Endometrial microvascular endothelial cells (primary cell): Measurements from ENCODE around the gene LIG1. TPM values are rescaled to one million over a fixed set of nuclear protein-coding genes. Genes with fewer than 3 reads are reported as not detected.

Source experiments
- in situ Hi-C: cut with HindIII; loops from 2 replicates; pipeline ENCODE4 v1.10.0; 2017; ENCODE audit warnings: low sequenced_read_pairs, low pct_unique_long_range_greater_than_20kb; ENCODE audit errors: inconsistent ontology term
- total RNA-seq: library from RNA; depleted of rRNA; stranded (reverse); fragments of >200 nt; gene quantifications from one replicate; pipeline ENCODE4 v1.2.3, GENCODE V29; 2015; ENCODE audit errors: inconsistent ontology term

LIG1 gene
- total RNA-seq, result 46.6 TPM

DNA sequence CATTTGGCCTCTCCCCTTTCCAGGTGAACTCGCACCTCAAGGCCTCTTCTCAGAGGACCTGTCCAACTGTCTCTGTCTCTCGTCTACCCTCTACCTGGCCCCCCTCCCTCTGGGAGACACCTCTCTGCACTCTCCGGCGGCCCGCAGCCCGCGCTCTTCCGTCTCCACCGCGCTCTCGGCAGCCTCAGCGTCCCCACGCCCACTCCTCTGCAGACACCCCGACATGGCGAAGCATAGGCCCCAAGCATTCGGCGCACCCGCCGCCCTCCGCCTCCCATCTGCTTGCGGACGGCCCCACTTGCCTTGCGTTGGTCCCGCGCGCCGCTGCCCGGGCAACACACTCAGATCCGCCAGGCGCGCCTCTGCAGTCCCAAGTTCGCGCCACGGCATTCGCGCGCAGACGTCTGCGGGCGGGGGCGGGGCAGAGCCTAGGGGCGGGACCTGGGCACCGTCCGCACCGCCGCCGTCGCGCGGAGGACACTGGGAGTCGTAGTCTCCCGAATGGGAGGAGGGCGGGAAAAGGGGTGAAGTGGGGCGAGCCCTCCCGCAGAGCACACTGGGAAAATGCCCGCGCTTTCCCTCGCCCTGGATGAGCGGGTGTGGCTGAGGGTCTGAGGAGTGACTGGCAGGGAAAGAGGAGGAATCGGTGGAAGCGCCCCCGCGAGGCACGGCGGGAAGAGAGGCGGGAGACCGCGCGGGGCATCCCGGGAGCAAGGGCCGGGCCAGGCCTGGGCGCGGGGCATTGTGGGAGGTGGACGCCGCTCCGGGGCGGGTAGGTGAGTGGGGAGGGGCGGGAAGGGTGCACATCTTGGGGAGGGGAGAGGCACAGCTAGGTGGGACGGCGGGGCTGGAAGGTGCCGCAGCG lies at the start of gene LIG1, which contains the start of gene ZSWIM9:
LIG1 (minus strand) TSS at position 406 of the 865 bp plus-strand sequence. CDS start 4,778 bp downstream, outside the sequence.
ZSWIM9 (plus strand) TSS at position 742 of the 865 bp plus-strand sequence. CDS start 1,123 bp downstream, outside the sequence.
- in situ Hi-C loops, result no loop called here

DNA sequence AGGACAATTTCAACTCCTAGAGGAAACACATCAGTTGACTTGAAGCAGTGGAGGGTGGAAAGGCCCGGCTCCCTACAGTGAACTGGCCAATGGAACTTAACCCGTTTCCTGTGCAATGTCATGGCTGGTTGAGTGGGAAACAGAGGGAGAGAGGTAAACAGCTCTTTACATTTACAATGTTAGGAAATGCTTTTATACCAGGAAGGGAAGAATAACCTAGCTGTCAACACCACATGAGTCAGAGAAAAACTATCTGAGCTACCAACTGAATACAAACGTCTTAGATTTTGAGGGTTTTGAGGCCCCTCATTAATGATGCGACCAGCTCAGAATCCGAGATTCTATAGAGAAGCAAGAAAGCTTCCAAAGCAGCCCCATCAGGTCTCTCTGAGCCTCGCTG lies 48.9 kb upstream of the LIG1 start:
- in situ Hi-C loops, result no loop called here

DNA sequence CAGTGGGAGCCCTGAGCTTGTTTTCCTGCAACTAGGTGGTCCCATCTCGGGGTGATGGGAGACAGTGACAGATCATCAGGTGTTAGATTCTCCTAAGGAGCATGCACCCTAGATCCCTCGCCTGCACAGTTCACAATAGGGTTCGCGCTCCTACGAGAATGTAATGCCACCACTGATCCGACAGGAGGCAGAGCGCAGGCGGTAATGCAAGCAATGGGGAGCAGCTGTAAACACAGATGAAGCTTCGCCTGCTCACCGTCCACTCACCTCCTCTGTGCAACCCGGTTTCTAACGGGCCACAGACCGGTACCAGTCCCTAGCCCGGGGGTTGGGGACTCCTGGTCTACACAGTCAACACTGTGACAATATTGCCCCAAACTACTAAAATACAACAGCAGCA lies 46.8 kb upstream of the LIG1 start:
- in situ Hi-C loops, result no loop called here

DNA sequence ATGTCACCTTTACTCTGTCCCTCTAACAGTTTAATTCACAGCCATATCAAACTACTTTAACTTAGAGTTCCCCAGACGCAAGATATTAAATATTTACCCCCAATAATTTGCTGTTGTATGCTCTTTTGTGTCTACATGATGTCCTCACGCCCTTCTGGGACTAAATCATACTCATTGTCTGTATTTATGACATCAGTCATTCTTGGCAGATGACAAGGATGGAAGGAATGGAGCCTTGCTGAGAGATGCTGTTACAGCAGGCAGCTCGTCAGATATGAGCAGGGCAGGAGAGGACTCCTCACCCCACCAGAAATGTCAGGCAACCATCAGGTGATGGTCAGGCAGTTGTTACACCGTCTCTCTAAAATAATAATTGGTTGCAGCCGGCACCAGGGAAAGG lies 43.8 kb upstream of the LIG1 start:
- in situ Hi-C loops, result no loop called here

DNA sequence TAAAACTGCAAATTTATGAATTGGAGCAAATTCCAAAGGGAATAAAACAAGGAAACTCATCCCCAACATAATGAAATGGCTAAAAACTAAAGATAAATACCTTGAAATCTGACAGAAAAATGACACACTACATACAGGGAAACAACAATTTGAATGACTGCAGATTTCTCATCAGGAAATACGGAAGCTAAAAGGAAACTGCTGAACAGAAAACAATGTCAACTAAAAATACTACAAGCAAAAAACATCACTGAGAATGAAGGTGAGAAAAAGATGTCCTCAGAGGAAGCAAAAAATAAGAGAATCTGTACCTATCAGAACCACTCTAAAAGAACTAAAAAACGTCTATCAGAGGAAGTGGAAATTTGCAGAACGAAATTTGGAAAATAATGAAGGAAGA lies 39.9 kb upstream of the LIG1 start:
- in situ Hi-C loops, result no loop called here

DNA sequence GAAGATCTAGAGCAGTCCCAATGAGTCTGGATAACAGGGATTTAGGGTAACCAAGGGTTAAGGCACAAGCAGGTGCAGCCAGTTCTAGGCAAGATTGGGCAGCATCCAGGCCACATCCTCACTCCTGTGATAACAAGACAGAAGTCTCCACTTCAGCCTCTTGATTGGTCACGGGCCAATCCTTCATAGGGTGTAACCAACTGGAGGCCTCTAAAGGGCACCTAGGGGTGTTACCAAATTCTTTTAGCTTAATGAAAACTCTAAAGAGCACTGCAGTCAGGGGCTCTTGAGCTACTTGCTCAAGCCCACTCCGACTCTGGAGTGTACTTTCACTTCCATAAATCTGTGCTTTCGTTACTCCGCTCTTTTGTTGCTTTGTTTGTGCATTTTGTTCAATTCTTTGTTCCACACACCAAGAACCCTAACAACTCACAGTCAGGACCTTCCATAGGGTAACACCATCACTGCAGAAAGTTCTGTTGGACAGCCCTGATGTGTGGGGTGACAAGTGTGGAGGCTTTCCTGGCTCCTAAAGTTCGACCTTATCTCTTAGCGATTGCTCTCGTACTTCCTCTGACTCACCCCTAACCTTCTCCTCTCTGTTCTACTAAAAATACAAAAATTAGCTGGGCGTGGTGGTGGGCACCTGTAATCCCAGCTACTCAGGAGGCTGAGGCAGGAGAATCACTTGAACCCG lies 36.4 kb upstream of the LIG1 start:
- in situ Hi-C loops, result no loop called here

DNA sequence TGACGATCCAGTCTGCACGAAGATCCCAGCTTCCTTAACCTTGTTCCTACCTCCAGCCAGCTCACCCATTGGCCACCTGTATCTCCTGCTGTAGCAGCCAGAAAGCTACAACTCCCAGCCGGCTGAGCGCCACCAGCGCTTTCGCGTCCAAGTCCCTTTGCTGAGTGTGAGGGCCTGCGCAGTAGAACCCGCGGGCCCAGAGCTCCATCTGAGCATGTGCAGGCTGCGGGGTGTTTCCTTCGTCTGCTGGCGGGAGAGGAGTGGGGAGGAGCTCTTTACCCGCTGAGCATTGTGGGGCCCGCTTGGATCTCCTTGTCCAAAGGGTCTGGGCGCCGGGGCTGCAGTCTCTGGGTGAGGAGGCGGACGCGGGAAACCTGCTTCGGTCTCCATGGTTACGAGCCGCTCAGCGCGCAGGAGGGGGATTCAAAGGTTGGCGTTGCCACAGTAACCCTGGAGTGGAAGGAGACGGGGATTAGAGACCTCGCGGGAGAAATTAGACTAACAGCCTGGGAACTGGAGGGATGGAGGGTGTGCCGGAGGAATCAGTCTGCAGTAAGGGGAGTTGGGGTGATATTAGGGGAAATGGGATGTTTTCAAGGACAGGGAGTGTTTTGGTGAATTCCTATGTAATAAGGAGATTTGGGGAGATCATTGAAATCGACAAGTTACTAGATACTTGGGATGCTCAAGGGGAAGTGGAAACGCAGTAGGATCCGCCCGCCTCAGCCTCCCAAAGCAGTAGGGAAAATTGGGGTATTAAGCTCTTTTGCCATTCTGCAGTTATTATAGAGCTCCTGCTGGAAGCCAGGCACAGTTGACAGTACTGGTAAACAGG lies 33.9 kb upstream of the LIG1 start:
- in situ Hi-C loops, result no loop called here

DNA sequence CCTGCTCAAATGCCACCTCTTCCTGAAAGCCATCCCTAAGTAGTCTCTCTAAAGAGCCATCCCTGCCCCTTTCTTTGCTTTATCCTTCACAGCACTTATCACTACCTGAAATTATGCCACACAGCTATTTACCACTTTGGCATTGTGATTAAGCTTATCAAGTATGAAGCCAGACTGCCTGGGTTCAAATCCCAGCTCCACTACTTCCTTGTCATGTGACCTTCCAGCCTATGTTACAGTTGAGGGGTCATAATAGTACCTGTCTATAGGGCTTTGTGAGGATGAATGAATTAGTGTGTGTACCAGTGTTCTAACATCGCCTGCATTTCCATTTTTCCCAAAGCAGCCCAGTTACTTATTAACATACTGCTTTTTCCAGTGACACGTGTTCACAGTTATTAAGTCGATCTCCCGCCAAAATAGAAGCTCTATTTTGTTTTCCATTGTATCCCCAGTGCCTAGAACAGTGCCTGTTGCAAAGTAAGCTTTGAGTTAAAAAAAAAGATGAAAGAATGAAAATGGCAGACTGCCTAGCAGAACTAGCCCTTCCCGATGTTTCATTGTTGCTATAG lies 33.2 kb upstream of the LIG1 start:
- in situ Hi-C loops, result no loop called here

DNA sequence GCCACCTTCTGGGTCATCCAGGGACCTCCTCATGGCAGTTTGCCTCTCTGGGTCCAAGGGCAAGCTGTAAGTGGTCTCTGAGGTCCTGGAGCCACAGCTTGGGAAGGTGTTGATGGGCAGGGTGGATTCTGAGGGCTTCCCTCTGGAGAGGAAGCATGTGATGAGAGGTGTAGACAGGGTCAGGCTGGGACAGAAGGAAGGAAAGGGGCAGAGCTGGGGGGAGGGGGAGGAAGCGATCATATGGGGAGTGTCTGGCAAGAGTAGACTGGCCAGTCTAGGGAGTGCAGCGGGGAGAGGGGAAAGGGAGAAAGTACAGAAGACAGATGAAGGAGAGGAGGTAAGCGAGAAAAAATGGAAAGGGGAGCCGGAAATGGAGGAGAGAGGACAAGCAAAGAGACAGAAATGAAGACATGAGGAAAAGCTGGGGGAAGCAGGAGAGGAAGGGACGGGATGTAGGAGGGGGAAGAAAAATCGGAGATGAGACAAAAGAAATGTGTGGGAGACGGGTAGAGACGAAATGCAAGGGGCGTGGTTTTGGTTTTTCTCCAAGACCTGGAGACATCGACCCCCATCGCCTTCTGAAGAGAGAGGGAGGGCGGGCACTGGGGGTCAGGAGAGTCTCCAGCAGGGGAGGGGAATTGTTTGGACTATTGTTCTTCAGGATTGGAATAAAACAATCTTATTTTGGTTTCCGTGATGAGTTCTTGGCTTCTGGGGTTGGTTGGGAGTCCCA lies 27.0 kb upstream of the LIG1 start:
- in situ Hi-C loops, result no loop called here

DNA sequence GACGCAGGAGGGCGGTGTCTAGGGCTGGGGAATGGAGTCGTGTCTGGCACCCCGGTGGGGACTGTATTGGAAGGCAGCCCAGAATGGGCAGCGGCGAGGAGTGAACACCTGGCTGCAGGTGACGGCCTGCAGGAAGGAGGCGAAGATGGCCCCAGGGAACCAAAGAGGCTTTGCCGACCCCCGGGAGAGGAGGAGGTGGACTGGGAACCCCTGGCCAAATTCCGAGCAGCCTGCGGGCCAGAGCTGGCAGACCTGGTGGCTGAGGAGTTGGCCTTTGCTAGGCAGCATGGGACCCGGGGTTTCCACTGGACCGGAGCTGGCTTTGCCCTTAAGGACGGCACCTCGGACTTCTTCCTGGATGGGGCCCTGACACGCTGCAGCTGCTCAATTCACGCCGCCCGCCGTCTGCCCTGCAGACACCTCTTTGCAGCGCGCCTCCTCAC lies 26.2 kb upstream of the LIG1 start:
- in situ Hi-C loops, result no loop called here

DNA sequence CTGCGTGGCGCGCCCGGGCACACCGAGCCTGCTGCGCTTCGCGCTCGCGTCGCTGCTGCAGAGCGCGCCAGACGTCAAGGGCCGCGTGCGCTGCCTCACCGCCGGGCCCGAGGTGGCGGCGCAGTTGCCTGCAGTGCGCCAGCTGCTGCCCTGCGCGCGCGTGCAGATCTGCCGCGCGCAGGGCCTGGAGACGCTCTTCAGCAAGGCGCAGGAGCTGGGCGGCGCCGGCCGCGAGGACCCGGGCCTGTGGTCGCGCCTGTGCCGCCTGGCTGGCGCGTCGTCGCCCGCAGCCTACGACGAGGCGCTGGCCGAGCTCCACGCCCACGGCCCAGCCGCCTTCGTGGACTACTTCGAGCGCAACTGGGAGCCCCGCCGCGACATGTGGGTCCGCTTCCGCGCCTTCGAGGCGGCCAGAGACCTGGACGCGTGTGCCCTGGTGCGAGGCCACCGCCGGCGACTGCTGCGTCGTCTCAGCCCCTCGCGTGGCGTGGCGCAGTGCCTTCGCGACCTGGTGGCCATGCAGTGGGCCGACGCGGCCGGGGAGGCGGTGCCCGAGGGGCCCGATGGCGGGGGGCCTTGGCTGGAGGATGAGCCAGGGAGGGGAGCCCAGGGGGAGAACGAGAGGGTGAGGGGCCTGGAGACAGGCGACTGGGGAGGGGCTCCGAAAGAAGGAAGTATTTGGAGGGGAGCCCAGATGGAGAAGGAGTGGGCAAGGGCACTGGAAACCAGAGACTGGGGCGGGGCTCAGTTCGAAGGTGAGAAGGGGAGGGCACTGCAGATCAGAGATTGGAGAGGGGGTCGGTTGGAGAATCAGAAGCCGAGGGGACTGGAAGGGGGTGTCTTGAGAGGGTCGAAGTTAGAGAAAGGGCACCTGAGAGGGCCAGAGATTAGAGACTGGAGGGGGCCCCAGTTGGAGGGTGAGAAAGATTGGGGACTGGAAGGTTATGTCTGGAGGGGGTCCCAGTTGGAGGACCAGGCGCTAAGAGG lies 25.0 kb upstream of the LIG1 start:
- in situ Hi-C loops, result no loop called here

DNA sequence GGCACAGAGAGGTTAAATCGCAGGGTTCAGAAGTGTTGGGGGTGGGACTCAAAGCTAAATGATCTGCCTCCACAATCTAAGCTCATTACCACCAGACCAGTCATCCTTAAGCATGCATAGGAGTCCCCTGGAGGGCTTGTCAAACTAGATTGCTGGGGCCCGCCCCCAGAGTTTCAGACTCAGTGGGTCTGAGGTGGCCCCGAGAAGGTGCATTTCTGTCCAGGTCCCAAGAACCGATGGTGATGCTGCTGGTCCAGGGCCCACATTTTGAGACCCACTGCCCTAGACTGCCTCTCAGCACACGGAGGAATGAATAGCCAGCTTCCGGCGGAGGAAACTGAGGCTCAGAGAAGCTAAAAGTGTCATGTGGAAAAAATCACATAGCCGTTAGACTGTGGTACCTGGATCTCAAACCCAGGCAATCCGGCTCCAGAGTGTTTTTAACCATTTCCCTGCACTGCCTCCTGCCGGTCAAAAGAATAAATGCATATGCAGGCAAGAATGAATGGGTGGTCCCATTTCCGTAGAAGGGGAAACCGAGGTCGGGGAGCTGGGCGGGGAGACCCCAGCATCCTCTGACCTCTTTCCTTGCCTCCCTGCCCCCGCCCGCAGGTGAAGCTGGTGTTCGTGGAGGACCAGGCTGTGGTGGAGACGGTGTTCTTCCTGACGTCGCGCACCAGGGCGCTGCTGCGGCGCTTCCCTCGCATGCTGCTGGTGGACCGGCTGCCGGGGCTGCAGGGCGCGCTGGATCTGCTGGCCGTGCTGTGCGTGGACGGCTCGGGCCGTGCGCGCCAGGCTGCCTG lies 24.1 kb upstream of the LIG1 start:
- in situ Hi-C loops, result no loop called here

DNA sequence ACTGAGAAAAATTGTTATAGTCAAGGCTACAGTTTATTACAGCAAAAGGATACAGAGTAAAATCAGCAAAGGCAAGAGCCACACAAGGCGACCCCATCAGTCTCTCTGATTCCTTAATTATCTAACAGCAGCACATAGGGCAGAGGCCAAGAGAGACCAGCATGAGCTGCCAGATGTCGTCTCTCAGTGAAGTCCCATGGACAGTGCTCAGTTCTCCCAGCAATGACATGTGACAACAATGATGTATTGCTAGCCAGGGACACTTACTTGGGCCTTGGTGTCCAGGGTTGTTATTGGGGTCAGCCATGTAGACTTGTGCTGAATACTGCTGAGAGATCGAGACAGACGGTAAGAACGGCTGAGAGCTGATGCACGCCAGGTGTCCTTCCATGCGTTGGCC lies 22.6 kb upstream of the LIG1 start:
- in situ Hi-C loops, result no loop called here

DNA sequence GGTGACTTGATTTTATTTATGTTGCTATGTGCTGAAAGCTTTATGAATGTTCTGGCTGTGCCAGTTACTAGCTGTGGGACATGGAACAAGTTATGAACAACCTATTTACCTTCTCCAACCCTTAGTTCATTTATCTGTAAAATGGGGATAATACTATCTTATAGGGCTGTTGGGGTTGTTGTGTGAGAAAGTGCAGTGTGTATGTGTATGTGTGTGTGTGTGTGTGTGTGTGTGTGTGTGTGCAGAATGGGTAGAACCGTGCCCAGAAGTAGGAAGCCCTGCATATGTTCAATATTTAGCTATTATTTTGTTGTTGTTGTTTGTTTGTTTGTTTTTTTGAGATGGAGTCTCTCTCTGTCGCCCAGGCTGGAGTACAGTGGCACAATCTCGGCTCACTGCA lies 20.7 kb upstream of the LIG1 start:
- in situ Hi-C loops, result no loop called here

DNA sequence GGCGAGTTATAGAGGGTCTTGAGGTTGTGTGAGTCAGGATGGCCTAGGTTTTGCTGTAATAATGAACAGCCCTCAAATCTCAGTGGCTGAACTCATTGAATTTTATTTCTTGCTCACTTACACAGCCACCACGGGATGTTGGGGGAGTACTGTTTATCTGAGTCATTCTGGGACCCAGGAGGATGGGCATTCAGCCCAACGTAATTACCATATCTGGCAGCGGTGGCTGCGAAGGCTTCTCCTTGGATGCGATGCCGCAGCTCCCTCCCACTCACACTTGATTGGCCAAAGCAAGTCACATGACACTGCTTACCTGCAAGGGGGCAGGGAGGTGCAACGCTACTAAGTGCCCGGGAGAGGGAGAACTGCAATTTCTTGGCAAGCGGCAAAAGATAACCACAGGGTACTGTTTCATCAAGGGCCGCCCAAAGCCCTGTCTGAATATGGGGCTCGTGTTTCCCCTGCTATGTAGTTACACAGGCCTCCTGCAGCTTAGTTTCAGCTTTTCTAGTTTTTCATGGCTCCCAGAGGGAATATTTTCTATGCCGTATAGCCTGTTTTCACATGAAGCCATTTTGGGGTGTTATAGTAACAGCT lies 20.2 kb upstream of the LIG1 start:
- in situ Hi-C loops, result no loop called here

DNA sequence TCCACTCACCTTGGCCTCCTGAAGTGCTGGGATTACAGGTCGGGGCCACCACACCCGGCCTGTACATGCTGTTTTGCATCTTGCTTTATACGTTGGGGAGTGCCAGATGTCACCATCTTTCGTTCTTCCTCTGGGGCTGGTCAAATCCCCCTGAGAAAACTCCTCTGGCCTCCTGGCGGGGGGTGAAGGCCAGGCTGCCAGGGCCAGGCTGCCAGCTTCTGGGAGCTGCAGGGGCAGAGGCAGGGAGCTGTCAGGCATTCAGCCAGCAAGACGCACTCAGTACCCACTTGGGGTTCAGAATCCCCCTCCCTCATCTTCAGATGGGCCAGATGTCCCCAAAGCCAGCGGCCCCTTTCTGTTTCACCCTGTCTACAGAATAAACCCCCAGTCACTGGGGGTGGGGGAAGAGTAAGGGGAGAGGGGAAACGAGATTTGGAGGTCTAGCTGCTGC lies 16.4 kb upstream of the LIG1 start:
- in situ Hi-C loops, result no loop called here
